ENCODE results near the gene PARD3.

GRCh38 chr10:34449836-34450235 is 365.3 kb downstream of the PARD3 start:
- no peak for TF ChIP-seq POLR2A (IDR thresholded peaks at IDR 0.05)
- TF ChIP-seq, protein P1, sequence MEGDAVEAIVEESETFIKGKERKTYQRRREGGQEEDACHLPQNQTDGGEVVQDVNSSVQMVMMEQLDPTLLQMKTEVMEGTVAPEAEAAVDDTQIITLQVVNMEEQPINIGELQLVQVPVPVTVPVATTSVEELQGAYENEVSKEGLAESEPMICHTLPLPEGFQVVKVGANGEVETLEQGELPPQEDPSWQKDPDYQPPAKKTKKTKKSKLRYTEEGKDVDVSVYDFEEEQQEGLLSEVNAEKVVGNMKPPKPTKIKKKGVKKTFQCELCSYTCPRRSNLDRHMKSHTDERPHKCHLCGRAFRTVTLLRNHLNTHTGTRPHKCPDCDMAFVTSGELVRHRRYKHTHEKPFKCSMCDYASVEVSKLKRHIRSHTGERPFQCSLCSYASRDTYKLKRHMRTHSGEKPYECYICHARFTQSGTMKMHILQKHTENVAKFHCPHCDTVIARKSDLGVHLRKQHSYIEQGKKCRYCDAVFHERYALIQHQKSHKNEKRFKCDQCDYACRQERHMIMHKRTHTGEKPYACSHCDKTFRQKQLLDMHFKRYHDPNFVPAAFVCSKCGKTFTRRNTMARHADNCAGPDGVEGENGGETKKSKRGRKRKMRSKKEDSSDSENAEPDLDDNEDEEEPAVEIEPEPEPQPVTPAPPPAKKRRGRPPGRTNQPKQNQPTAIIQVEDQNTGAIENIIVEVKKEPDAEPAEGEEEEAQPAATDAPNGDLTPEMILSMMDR (IDR thresholded peaks at IDR 0.05) = no peak
- TF ChIP-seq POLR2AphosphoS5 (IDR thresholded peaks at IDR 0.05) = no peak
